ENCODE data around the gene ACOT8.
A peak's percentile ranks its signal among the peaks of the same experiment; 100 is the strongest.
"Not testable (repeated sequence)": the region's sequence is repeated elsewhere in the genome, so short reads cannot be mapped to it uniquely, and the experiment has no call there.

The ACOT8 gene

GRCh38 chr20:45823949-45824835, 33.0 kb downstream of the ACOT8 start:
- DNase-seq: peak; percentile 49

GRCh38 chr20:45822857-45823256, 34.3 kb downstream of the ACOT8 start:
- peak; percentile 45 for DNase-seq

GRCh38 chr20:45821947-45822346, 35.2 kb downstream of the ACOT8 start:
- no peak for DNase-seq

GRCh38 chr20:45819466-45819865, 37.7 kb downstream of the ACOT8 start:
- no peak for DNase-seq

GRCh38 chr20:45818239-45818638, 39.0 kb downstream of the ACOT8 start:
- DNase-seq: no peak

- no peak for DNase-seq
Measured at GRCh38 chr20:45817376-45818194, 39.6 kb downstream of the ACOT8 start.

GRCh38 chr20:45816951-45817350, 40.2 kb downstream of the ACOT8 start:
- DNase-seq: no peak

GRCh38 chr20:45814314-45814713, 42.9 kb downstream of the ACOT8 start:
- DNase-seq: no peak

- DNase-seq: no peak
Measured at GRCh38 chr20:45813489-45813888, 43.7 kb downstream of the ACOT8 start.

- no peak for DNase-seq
Measured at GRCh38 chr20:45813006-45813340, 44.2 kb downstream of the ACOT8 start.

- DNase-seq: peak; percentile 99
Measured at GRCh38 chr20:45812157-45813005, 44.8 kb downstream of the ACOT8 start, which contains the start of gene UBE2C. TSS of gene UBE2C (plus strand) at chr20:45812644. CDS start at chr20:45812696, 52 bp downstream.

- no peak for DNase-seq
Measured at GRCh38 chr20:45810191-45810970, 46.8 kb downstream of the ACOT8 start.

- DNase-seq: no peak
Measured at GRCh38 chr20:45801851-45802250, 55.3 kb downstream of the ACOT8 start.

- DNase-seq: peak; percentile 58
Measured at GRCh38 chr20:45798935-45799642, 58.1 kb downstream of the ACOT8 start.

- DNase-seq: not testable (repeated sequence)
Measured at GRCh38 chr20:45797955-45798354, 59.2 kb downstream of the ACOT8 start.

- not testable (repeated sequence) for DNase-seq
Measured at GRCh38 chr20:45797510-45797909, 59.7 kb downstream of the ACOT8 start.

- DNase-seq: no peak
Measured at GRCh38 chr20:45796337-45797065, 60.7 kb downstream of the ACOT8 start.

GRCh38 chr20:45792317-45793118, 64.7 kb downstream of the ACOT8 start:
- DNase-seq: peak; percentile 34
